MM.1S (cell line): ENCODE measurements around the gene MAST3.

Experiments used
- EZH2 ChIP-seq: fragments of 300-600 bp; sonication (generic); optimal IDR thresholded peaks from 2 replicates; pipeline ENCODE3; 2017; ENCODE audit warnings: low read depth, mild to moderate bottlenecking, antibody characterized with exemption, low read length, mixed read lengths
- TF ChIP-seq, protein P1 (sequence below): fragments of 300-600 bp; sonication (generic); IDR thresholded peaks from 2 replicates; pipeline ENCODE4 v1.5.1; 2016; ENCODE audit warnings: antibody characterized with exemption, low read length, mixed read lengths

DNA sequence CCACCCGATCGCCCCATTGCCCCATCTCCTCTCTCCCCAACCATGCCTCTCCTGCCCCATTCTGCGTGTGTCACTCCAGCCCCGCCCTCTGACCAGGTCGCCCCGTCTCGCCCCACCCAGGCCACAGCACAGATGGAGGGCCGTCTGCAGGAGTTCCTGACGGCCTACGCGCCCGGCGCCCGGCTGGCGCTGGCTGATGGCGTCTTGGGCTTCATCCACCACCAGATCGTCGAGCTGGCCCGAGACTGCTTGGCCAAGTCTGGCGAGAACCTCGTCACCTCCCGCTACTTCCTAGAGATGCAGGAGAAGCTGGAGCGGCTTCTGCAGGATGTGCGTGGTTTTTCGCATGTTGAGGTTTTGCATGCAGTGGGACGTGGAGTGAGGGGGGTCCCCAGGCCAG lies 26.2 kb downstream of the MAST3 start:
- TF ChIP-seq, protein P1, sequence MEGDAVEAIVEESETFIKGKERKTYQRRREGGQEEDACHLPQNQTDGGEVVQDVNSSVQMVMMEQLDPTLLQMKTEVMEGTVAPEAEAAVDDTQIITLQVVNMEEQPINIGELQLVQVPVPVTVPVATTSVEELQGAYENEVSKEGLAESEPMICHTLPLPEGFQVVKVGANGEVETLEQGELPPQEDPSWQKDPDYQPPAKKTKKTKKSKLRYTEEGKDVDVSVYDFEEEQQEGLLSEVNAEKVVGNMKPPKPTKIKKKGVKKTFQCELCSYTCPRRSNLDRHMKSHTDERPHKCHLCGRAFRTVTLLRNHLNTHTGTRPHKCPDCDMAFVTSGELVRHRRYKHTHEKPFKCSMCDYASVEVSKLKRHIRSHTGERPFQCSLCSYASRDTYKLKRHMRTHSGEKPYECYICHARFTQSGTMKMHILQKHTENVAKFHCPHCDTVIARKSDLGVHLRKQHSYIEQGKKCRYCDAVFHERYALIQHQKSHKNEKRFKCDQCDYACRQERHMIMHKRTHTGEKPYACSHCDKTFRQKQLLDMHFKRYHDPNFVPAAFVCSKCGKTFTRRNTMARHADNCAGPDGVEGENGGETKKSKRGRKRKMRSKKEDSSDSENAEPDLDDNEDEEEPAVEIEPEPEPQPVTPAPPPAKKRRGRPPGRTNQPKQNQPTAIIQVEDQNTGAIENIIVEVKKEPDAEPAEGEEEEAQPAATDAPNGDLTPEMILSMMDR = no peak
- TF ChIP-seq EZH2 = no peak
